Measurements from ENCODE around the gene GBX1.

Gene GBX1

DNA sequence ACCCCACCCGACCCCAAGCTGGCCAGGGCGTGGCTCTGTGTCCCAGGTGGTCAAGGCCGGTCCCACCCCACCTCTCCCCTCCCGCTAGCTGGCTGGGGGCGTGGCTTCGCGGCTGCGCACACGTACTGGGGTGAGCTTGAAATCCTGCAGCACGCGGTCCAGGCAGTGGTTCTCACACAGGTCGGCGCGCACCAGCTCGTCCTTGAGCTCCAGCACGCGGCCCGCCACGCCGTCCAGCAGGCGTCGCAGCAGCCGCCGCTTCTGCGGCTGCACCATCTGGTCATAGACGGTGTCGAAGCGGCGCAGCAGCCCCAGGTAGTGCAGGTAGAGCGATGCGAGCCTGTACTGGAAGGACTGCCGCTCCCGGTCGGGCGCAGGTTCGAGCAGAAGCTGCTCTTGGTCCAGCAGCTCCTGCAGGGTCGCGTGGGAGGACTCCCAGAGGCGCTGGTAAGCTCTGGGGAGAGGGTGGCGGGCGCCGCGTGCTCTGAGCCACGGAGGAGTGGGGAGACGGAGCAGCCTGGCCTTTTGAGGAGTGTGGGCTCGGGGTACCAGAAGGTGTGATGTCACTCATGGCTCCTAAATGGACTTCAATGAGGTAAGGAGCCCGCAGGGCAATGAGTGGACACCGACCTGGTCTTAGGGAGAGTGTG is 37.0 kb upstream of the GBX1 start:
- TF ChIP-seq CTCF (IDR thresholded peaks at IDR 0.05; ENCODE audit: extremely low read depth, insufficient read depth, missing control alignments): no peak
- in situ Hi-C loops (cut with MboI; ENCODE audit: low pct_unique_long_range_greater_than_20kb, low sequenced_read_pairs, unreplicated experiment): no loop called here
- DNase-seq (ENCODE audit: low spot score): no peak

GRCh38 chr7:151202836-151203235 is 35.3 kb upstream of the GBX1 start:
- DNase-seq (ENCODE audit: low spot score): no peak
- in situ Hi-C loops (cut with MboI; ENCODE audit: low pct_unique_long_range_greater_than_20kb, low sequenced_read_pairs, unreplicated experiment): no loop called here
- TF ChIP-seq CTCF (IDR thresholded peaks at IDR 0.05; ENCODE audit: extremely low read depth, insufficient read depth, missing control alignments): no peak

- no peak for DNase-seq (ENCODE audit: low spot score)
- in situ Hi-C loops (cut with MboI; ENCODE audit: low pct_unique_long_range_greater_than_20kb, low sequenced_read_pairs, unreplicated experiment): no loop called here
- TF ChIP-seq CTCF (IDR thresholded peaks at IDR 0.05; ENCODE audit: extremely low read depth, insufficient read depth, missing control alignments): no peak
These were observed 34.3 kb upstream of the GBX1 start for GRCh38 chr7:151201751-151202150.

GRCh38 chr7:151201344-151201743 is 33.9 kb upstream of the GBX1 start:
- DNase-seq (ENCODE audit: low spot score): no peak
- no peak for TF ChIP-seq CTCF (IDR thresholded peaks at IDR 0.05; ENCODE audit: extremely low read depth, insufficient read depth, missing control alignments)
- in situ Hi-C loops (cut with MboI; ENCODE audit: low pct_unique_long_range_greater_than_20kb, low sequenced_read_pairs, unreplicated experiment): no loop called here

DNA sequence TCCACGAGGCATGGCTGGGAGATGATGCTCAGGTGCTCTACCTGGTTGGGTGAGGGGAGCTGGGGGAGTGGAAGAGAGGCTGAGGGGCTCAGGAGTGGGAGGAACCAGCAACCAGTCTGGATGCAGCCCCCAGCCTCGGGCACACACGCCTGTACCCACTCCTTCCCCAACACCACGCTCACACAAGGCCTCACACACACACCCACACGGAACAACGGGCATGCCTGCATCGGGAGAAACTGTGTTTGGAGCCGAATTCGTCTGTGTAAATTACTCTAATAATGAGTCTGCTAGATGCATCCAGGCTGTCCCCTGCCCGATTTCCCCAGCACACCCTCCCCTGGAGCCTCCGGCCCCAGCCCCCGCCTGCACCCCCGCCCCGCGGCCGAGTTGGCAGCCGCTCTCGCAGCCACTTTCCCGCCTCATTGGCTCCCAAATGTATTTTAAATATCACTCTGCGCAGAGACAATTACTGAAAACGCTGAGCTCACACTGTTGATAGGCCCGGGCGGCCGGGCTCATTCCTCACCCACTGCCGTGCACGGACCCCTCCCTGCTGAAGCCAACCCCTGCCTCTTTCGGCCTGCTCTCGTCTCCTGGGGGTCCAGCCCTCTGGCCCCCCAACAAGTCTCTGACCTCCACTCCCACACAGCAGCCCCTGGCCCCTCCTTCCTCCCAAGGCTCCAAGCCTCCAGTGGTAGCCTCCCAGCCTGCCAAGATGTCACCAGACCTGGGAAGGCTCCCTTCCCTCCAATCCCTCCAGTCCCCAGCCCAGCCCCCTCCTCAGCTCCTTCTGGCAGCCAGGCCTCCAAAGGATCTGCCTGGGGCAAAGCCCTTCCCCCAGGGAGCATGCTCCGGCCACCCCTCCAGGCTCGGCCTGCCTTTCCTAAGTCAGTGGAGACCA is 31.7 kb upstream of the GBX1 start:
- in situ Hi-C loops (cut with MboI; ENCODE audit: low pct_unique_long_range_greater_than_20kb, low sequenced_read_pairs, unreplicated experiment): no loop called here
- no peak for DNase-seq (ENCODE audit: low spot score)
- TF ChIP-seq CTCF (IDR thresholded peaks at IDR 0.05; ENCODE audit: extremely low read depth, insufficient read depth, missing control alignments): no peak

- no peak for TF ChIP-seq CTCF (IDR thresholded peaks at IDR 0.05; ENCODE audit: extremely low read depth, insufficient read depth, missing control alignments)
- DNase-seq (ENCODE audit: low spot score): no peak
- in situ Hi-C loops (cut with MboI; ENCODE audit: low pct_unique_long_range_greater_than_20kb, low sequenced_read_pairs, unreplicated experiment): no loop called here
These were observed 30.4 kb upstream of the GBX1 start for GRCh38 chr7:151197932-151198331.

All from GM13977 (cell line).